Spleen (tissue), 11 donors: ENCODE results near the gene MRPL54. TPM values are rescaled to one million over a fixed set of nuclear protein-coding genes. Genes with fewer than 3 reads are reported as not detected.

Experiments used
- DNase-seq: peaks from one replicate; pipeline ENCODE4 v3.0.0-alpha.2; 2020
- H3K27ac ChIP-seq, 8 donors: fragments of 200-600 bp; sonication (generic) in 7 of 8; 1 replicate in 4 of 8; 2 replicates in 4 of 8; pipeline versions ENCODE4 v1.5.0 to v1.8.0; 2016 to 2021; ENCODE audit warnings: inconsistent platforms in 4 of 8, mild to moderate bottlenecking in 4 of 8, moderate library complexity in 1 of 8
- H3K27me3 ChIP-seq, 7 donors: fragments of 200-600 bp; sonication (generic) in 6 of 7; replicated peaks in 1 of 7; 1 replicate in 4 of 7; 2 replicates in 3 of 7; pipeline versions ENCODE4 v1.5.0 to v1.8.0; 2016 to 2021; ENCODE audit warnings: inconsistent platforms in 3 of 7, mild to moderate bottlenecking in 1 of 7
- H3K36me3 ChIP-seq, 6 donors: fragments of 200-600 bp; sonication (generic) in 5 of 6; 1 replicate in 4 of 6; 2 replicates in 2 of 6; pipeline versions ENCODE4 v1.5.0 to v1.8.0; 2016 to 2021; ENCODE audit warnings: inconsistent platforms in 2 of 6
- H3K4me1 ChIP-seq, 6 donors: fragments of 200-600 bp; sonication (generic) in 5 of 6; 1 replicate in 3 of 6; 2 replicates in 3 of 6; pipeline versions ENCODE4 v1.5.0 to v1.8.0; 2016 to 2021; ENCODE audit warnings: inconsistent platforms in 3 of 6
- H3K4me3 ChIP-seq, 8 donors: fragments of 200-600 bp; sonication (generic) in 7 of 8; 1 replicate in 4 of 8; 2 replicates in 4 of 8; pipeline versions ENCODE4 v1.5.0 to v1.8.0; 2016 to 2021; ENCODE audit warnings: inconsistent platforms in 4 of 8, mild to moderate bottlenecking in 4 of 8, moderate library complexity in 2 of 8
- H3K9me3 ChIP-seq, 8 donors: fragments of 200-600 bp; sonication (generic) in 7 of 8; 1 replicate in 4 of 8; 2 replicates in 4 of 8; pipeline versions ENCODE4 v1.5.0 to v1.8.0; 2016 to 2021; ENCODE audit warnings: inconsistent platforms in 4 of 8
- POLR2A ChIP-seq, 3 donors: fragments of 450-650 bp; IDR thresholded peaks; one replicate each; pipeline ENCODE4 v1.5.1; 2017; ENCODE audit warnings: antibody characterized with exemption in 3 of 3, mild to moderate bottlenecking in 1 of 3
- POLR2AphosphoS5 ChIP-seq, 3 donors: sonication (generic); formaldehyde crosslinking; IDR thresholded peaks; one replicate each; pipeline ENCODE4 v1.5.1; 2017; ENCODE audit warnings: antibody characterized with exemption in 3 of 3
- WGBS, 5 donors: extraction: QIAGEN DNeasy Blood & Tissue Kit in 3 of 5; methylation state at CpG; one replicate each; pipeline versions ENCODE4 v1.1.5 to v1.1.7; 2013 to 2018; 5-methylcytosine and 5-hydroxymethylcytosine counted together
- intact Hi-C: fragments of 100-400 bp; cut with DNase I; formaldehyde crosslinking; loops from one replicate; pipeline ENCODE4 v1.15.0; 2023; ENCODE audit warnings: low total_unique reads
- polyA plus RNA-seq, 3 donors: library from polyadenylated mRNA; stranded (reverse); fragments of 200-250 nt; gene quantifications; one replicate each; pipeline ENCODE4 v1.2.1, GENCODE V29; 2013
- total RNA-seq, 7 donors: library from RNA; depleted of rRNA in 3 of 7; stranded (reverse); fragments of >200 nt in 3 of 7; fragmentation: NEBNext Ultra II Directional in 4 of 7; extraction: Animal tissue kit (Norgen Biotek cat#: 25700) in 4 of 7; gene quantifications; one replicate each; pipeline versions ENCODE4 v1.1.0 to v1.2.1, GENCODE V29; 2016 to 2021
- TF ChIP-seq, protein P1 (sequence below), 11 experiments: fragments of 200-600 bp in 7 of 11; fragments of 450-650 bp in 4 of 11; sonication (generic) in 4 of 11; IDR thresholded peaks in 8 of 11; conservative IDR thresholded peaks in 3 of 11; 1 replicate in 7 of 11; 2 replicates in 4 of 11; pipeline versions ENCODE4 v1.4.0 to v1.8.0; 2016 to 2021; ENCODE audit warnings: antibody characterized with exemption in 11 of 11, inconsistent platforms in 4 of 11, mild to moderate bottlenecking in 1 of 11
- donor health status: healthy with polysubstance abuse.
- donor health status: DM: no; HTN: no; CAD: no; lungs with moderate emphysema.
- donor health status: DM: no; HTN: no; CAD: no.
- donor health status: Bipolar disorder and iron deficiency.
- donor health status: healthy.
- donor health status: DM: no; HTN: no; CAD: no.
- donor health status: DM: yes; HTN: yes; CAD: no.

MRPL54 gene
- total and polyA plus RNA-seq, 10 donors = 38.7 to 157 (median 52.6) TPM

GRCh38 chr19:3725640-3726310 lies 36.7 kb upstream of the MRPL54 start:
- Histone ChIP-seq H3K4me1 (peaks cover 4 to 21% (median 16%) of the 10 kb centered on the region in 6 donors), H3K4me3 (no peak overlapping the region), H3K27me3 (peaks cover 0 to 53% (median 26%) of the 10 kb centered on the region in 7 donors), H3K9me3 (no peaks in the 10 kb centered on the region), H3K27ac (no peak overlapping the region), H3K36me3 (no peaks in the 10 kb centered on the region)
- DNase-seq = no peak
- intact Hi-C loops = no loop called here
- WGBS, 5 donors = 41 to 54% (median 46%) methylated on average over 12 to 14 of the region's 14 CpGs
- no peak for TF ChIP-seq POLR2AphosphoS5 (IDR thresholded peaks at IDR 0.05)
- no peak for TF ChIP-seq POLR2A (IDR thresholded peaks at IDR 0.05)
- TF ChIP-seq, protein P1, sequence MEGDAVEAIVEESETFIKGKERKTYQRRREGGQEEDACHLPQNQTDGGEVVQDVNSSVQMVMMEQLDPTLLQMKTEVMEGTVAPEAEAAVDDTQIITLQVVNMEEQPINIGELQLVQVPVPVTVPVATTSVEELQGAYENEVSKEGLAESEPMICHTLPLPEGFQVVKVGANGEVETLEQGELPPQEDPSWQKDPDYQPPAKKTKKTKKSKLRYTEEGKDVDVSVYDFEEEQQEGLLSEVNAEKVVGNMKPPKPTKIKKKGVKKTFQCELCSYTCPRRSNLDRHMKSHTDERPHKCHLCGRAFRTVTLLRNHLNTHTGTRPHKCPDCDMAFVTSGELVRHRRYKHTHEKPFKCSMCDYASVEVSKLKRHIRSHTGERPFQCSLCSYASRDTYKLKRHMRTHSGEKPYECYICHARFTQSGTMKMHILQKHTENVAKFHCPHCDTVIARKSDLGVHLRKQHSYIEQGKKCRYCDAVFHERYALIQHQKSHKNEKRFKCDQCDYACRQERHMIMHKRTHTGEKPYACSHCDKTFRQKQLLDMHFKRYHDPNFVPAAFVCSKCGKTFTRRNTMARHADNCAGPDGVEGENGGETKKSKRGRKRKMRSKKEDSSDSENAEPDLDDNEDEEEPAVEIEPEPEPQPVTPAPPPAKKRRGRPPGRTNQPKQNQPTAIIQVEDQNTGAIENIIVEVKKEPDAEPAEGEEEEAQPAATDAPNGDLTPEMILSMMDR (IDR thresholded peaks at IDR 0.05 in 8 of 11, conservative IDR thresholded peaks at IDR 0.05 in 3 of 11) = no peak

DNA sequence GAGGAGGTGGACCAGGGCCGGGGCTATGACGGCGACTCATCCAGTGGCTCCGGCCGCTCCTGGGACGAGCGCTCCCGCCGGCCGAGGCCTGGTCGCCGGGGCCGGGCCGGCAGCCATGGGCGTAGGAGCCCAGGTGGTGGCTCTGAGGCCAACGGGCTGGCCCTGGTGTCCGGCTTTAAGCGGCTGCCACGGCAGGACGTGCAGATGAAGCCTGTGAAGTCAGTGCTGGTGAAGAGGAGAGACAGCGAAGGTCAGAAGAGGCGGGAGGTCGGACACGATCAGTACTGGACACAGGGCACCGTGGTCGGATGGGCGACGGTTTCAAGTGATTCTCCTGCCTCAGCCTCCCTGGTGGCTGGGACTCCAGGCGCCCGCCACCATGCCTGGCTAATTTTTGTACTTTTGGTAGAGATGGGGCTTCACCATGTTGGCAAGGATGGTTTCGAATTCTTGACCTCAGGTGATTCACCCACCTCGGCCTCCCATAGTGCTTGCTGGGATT lies 32.0 kb upstream of the MRPL54 start:
- Histone ChIP-seq H3K4me3 (no peak overlapping the region), H3K27ac (no peak overlapping the region), H3K36me3 (peaks cover 0 to 3% (median 0%) of the 10 kb centered on the region in 6 donors), H3K9me3 (no peaks in the 10 kb centered on the region), H3K27me3 (peaks cover 0 to 9% (median 0%) of the 10 kb centered on the region in 7 donors), H3K4me1 (no peaks in the 10 kb centered on the region)
- DNase-seq = no peak
- WGBS, 5 donors = 93 to 96% (median 94%) methylated on average over 30 to 32 of the region's 32 CpGs
- TF ChIP-seq POLR2A (IDR thresholded peaks at IDR 0.05) (no peak), POLR2AphosphoS5 (IDR thresholded peaks at IDR 0.05) (no peak)
- TF ChIP-seq, protein P1 (IDR thresholded peaks at IDR 0.05 in 8 of 11, conservative IDR thresholded peaks at IDR 0.05 in 3 of 11) = no peak
- intact Hi-C loops = no loop called here

DNA sequence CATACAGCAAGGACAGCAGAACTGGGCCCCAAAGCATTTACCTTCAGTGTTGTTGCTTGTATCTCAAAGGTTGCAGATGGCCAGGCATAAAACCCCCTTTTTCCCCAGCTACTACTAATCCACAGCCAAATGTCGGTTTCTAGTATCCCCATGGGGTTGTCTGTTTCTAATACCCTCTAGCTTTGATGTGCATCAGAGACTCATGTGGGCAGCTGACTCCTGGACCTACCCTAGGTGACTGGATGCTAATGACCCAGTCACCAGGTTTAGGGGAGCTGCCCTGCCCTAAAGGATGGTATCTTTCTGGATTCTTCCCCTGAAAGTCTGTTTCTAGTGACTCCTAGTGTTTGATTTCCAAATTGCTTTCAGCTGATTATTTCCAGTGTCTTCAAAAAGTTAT lies 30.4 kb upstream of the MRPL54 start:
- Histone ChIP-seq H3K4me3 (no peak overlapping the region), H3K27ac (no peak overlapping the region), H3K27me3 (peaks cover 0 to 9% (median 0%) of the 10 kb centered on the region in 7 donors), H3K9me3 (no peaks in the 10 kb centered on the region), H3K36me3 (peaks cover 0 to 6% (median 0%) of the 10 kb centered on the region in 6 donors), H3K4me1 (no peaks in the 10 kb centered on the region)
- WGBS, 5 donors = 80 to 93% (median 89%) methylated on average over 1 of the region's 1 CpG
- no peak for DNase-seq
- intact Hi-C loops = no loop called here
- TF ChIP-seq POLR2A (IDR thresholded peaks at IDR 0.05) (no peak), POLR2AphosphoS5 (IDR thresholded peaks at IDR 0.05) (no peak)
- TF ChIP-seq, protein P1 (IDR thresholded peaks at IDR 0.05 in 8 of 11, conservative IDR thresholded peaks at IDR 0.05 in 3 of 11) = no peak

DNA sequence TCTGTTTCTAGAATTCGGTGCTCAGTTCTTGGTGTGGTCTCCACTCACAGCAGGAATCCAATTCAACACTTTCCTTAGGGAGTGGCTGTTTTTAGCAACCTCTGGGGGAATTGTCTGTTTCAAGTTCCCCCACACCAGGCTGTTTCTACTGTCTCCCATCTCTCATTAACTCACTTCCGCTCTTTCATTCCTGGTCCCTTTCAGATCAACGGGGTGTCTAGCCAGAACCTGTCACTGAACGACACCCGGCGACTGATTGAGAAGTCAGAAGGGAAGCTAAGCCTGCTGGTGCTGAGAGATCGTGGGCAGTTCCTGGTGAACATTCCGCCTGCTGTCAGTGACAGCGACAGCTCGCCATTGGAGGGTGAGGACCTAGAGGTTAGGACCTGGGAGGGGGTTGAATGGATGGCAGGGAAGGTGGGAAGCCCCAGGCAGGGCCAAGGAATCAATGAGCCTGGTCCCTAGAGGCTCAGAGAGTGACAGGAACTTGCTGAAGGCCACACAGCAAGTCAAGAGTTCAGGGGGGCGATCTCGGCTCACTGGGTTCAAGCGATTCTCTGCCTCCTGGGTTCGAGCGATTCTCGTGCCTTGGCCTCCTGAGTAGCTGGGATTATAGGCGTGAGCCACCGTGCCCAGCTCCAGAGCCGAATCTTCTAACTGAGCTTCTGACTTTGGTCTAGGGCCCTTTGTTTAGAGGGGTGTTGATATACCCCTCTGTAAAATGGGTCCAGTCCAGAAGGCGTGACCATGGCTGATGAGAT lies 28.8 kb upstream of the MRPL54 start:
- H3K27me3 ChIP-seq = peaks cover 0 to 19% (median 0%) of the 10 kb centered on the region in 7 donors
- DNase-seq = no peak
- WGBS, 5 donors = 79 to 82% (median 81%) methylated on average over 20 of the region's 20 CpGs

More for the DNA sequence above, 28.8 kb upstream of the MRPL54 start:
- H3K36me3 ChIP-seq = peaks cover 0 to 10% (median 0%) of the 10 kb centered on the region in 6 donors
- H3K4me3 ChIP-seq = no peak overlapping the region
- no peaks in the 10 kb centered on the region for H3K4me1 ChIP-seq
- TF ChIP-seq, protein P1 (IDR thresholded peaks at IDR 0.05 in 8 of 11, conservative IDR thresholded peaks at IDR 0.05 in 3 of 11) = no peak
- TF ChIP-seq POLR2AphosphoS5 (IDR thresholded peaks at IDR 0.05) (no peak), POLR2A (IDR thresholded peaks at IDR 0.05) (no peak)
- intact Hi-C loops = no loop called here
- no peak overlapping the region for H3K27ac ChIP-seq
- H3K9me3 ChIP-seq = no peaks in the 10 kb centered on the region
